Stimulated activated CD4-positive, alpha-beta T cell treated with anti-CD3 and anti-CD28 coated beads, TNF-alpha, amount 100 ng/mL, for 48 hours (primary cell): ENCODE measurements around the gene SGCD.

Experiments used
- DNase-seq, 3 donors: peaks; one replicate each; pipeline ENCODE4 v3.0.0-alpha.2; 2020; ENCODE audit warnings: low read depth in 3 of 3

SGCD gene

DNA sequence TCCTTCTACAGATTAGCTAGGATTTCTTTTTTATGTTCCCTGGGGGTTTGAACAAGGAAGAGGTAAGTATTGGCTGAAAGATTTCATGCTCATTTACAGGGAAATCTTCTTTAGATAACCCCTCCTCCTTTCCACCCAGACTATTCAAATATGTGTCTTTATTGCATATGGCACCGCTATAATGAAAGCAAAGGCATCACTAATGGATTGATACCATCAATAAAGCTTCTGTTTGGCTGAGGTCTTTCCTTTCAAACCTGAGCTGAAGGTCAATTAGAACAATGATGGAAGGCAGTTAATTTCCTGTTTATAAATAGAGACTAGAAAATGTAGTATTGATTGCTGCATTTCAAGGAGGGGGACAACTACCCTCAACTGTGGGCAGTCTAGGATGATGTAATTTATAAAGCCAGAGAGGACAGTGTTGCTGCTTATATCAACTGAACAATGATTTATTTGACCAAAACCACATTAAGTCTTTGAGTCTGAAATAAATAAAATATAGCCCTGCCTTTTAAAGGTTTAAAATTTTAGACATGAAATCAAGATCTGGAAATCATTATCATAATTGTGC is 132.9 kb downstream of the SGCD start:
- no peak for DNase-seq

DNA sequence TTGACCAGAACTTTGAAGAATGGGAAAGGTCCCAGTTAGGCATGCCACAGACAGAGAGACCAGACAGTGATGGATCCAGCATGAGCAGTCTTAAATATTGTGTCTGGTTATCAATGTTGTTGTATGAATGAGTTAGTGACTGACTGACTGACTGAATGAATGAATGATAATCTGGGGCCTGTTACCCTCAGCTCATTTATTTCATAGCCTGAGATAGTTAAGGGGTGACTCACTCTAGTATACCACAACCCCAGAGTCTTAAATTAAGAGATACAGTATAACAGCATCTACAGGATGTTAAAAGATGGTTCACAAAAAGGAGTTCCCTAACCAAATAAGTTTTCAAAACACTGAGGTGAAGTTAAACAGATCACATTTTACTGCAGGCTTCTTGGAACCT is 133.5 kb downstream of the SGCD start:
- DNase-seq: no peak

DNA sequence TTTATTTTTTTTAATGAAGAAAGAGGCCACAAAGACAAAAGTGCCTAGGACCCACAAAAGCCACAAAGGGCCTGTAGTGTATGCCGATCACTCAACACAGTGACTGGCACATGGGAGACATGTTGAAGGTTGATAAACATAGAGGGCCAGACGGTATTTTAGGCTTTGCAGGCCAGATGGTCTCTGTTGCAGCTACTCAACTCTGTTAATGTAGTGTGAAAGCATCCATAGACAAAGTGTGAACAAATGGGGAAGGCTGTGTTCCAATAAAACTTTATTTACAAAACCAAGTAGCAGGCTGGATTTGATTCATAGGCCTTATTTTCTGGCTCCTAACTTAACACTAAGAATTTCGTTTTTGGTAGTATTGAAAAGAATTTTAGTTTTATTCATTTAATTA is 139.9 kb downstream of the SGCD start:
- no peak for DNase-seq

DNA sequence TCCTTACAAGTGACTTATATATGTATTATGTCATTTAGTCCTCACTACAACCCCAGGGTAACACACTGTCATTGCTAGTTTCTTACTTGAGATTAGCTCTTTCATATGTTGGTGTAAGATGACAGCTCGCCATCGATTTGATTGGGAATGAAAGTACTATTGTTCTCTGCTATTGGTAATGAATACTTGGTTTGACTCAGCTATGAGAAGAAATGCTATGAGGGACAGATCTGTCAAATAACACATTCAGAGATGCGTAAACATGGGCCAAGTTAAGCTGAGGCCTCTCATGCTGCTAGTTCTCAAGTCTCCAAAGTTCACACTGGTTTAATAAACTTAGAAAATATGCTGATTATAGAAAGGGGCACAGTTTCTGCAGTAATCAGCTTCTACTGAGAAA is 142.7 kb downstream of the SGCD start:
- DNase-seq: no peak

DNA sequence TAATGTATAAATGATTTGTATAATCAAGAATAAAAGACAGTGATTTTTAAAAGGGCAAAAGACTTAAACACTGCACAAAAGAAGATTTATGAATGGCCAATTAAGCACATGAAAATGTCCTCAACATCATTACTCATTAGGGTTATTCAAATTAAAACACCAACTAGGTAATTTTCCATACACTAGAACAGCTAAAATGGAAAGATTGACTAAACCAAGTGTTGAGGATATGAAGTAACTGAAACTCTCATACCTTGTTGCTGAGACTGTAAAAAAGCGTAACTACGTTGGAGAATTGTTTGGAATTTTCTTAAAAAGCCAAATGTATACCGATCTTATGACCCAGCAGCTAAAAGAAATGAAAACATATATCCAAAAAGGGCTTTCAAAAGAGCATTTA is 144.9 kb downstream of the SGCD start:
- no peak for DNase-seq

DNA sequence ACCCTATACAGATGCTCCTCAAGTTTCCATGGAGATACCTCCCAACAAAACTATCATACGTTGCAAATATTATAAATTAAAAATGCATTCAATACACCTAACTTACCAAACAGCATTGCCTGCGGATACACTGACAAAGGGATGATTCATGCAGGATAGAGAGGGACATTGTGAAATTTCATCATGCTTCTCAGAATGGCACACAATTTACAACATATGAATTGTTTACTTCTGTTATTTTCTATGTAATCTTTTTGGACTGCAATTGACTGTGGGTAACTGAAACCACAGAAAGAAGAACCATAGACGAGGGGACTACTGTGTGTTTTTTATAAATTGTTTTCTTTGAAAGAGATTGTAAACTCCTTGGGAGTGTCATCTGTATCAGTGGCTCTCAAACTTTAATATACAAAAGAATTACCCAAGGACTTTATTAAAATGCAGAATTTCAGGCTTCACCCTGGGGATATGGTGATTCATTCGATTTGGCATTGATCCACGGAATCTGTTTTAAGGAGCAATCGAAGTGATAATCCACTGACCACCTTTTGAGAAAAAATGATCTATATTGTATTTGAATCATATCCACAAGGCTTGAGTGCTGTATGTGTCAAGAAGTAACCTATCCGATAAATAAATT is 146.4 kb downstream of the SGCD start:
- DNase-seq: no peak

DNA sequence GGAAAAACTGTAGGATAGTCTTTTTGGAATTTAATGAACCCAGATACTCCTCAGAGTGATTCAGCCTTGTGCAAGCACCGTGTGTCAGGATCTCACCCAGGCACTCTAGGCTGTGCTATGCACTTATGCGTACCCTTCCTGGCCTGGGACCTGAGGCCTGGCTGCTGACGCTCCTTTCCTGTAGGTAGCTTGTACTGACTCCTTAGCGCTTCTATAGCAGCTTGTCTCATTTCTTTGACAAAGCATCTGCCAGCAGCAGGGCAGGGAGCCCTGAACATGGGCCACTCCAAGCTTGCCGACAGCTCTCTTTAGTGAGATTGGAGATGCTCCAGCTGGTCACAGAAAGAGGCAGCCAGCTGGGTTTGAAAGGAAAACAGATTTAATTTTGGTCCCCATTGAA is 147.3 kb downstream of the SGCD start:
- DNase-seq: no peak

DNA sequence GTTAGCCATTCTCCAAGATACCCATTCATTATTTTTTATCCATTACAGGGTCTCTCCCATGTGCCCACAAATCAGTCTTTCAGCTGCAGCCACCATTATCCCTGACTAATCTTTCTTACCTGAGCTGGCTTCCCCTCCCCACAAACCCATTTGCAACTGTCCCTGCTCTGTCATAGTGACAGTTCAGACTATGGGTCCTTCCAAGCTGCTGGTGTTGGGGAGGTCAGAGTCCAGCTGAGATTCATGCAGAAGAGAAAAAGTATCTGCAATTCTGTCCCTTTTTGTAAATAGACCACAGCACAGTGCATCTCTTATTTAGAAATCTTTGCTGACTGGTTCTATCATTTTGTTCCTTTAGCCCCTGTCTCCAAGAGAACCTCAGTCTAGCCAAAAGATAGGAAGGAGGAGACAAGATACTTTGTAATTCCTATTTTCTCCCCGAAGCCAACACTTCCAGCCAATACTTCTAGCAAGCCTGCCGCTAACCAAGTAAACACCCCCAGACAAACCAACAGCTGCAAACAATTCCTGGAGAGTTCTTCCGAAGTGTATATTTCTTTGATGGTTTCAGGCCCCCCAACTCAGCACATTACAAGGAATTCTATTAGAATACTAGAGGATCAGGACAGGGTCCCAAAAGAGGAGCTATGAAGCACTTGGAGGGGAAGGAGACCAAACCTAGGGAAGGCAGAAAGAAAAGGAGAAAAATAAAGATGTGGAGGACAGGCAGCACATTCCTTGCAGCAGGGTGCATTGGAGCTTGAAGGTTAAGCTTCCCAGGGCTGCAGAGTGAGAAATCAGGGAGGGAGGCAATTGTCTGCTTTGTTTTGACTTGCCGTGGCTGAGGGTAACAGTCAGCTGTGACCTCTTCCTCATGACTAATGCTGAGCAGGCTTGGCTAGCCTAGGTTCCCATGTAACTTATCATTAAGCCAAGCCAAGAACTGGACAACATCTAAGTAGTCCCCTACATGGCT is 148.5 kb downstream of the SGCD start:
- DNase-seq: no peak

DNA sequence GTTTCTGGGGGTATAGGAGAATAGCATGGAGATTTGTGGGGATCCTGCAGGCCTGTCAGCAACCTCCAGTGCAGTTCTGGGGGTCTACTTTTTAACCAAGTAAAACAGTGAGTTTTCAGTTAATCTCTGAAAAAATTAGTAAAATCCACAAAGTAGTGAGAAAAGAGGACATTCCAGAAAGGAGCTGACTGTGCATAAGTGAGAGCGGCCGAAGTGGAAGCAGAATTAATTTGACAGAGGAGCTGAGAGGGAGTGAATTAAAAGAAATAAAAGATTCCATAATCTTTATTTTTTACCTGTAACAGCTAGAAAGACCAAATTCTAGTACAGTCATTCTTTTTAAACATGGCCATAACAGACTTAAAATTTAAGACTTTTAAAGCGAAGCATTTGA is 149.2 kb downstream of the SGCD start:
- no peak for DNase-seq

DNA sequence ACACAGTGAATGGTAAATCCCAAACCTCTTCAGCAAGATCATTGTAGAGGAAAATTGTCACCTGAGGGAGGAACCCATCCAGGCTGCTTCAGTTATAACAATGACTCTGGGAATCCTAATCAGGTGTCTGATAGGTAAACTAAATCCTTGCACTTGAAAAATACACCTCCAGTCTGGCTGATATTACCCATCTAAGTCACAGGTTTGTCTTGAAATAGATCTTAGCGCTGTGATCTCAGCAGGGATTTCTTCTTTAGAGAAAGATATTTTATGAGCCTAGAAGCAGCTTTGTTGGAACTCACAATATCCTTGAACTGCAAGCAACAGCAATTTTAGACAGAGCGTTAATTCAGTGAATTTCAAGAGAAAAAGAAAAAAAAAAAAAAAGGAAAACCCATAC is 149.7 kb downstream of the SGCD start:
- DNase-seq: no peak

DNA sequence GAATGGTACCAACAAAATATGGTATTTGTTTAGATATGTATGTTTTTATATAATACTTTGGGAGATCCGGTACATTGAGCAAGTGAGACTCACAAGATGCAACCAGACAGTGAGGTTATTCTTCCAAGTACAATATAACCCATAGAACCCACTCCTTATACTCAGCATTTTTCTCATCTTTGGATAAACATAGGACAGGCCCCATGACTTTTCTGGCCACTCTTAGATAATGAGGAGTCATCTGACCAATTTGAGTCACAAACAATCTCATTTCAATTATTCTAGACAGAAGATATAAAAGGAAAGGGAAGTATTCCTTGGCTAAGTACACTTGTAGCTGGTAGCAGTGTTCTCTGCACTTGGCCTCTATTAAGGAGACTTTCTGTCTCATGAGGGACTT is 150.2 kb downstream of the SGCD start:
- no peak for DNase-seq

DNA sequence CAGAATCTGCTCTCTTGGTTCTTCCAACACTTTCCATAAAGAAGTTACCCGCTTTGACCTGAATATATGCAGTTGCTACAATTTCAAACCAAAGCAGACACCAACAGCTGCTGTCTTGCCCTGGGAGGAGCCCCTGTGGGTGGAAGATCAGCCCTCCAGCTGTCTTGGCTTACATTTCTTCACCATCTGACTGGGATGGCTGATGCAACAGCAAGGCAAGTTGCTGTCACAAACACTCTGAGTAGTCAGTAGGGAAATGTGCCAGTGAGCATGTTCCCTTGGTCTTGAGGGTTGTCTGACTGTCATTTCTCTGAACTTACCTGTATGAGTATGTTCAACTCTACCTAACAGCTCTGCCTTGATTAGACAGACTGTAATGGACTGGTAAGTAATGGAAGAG is 152.9 kb downstream of the SGCD start:
- peak in 1 of 3 donors; percentile 4 for DNase-seq

DNA sequence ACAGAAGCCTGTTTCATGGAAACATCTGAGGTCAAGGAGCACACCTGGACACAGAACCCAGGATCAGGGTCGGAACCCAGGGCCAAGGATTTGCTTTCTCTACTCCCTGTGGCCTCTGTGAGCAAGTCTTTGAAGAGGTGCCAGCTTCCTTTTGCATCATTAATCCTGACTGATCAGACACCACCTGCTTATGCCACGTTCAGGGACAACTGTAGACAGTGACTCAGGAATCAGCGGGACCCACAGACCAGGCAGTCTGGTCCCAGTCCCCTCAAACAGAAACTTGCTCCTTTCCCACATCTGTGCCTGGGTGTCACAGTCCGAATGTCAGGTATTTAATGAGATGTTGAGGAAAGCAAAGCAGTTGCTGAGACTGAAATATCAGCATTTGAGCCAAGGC is 154.8 kb downstream of the SGCD start:
- no peak for DNase-seq

DNA sequence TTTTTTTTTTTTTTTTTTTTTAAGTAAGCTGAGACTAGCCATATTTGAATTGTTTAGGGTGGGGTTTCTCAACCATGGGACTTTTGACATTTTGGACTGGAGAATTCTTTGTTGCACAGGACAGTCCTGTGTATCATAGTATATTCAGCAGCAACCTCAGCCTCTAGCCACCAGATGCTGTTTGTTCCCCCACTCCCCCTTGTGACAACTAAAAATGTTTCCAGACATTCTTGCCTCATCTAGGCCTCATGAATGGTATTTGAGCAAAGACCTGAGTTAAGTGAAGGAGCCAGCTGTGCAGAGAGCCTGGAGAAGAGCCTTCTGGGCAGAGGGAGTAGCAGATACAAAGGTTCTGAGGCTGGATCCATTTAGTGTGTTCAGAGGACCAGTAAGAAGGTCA is 155.9 kb downstream of the SGCD start:
- DNase-seq: no peak

DNA sequence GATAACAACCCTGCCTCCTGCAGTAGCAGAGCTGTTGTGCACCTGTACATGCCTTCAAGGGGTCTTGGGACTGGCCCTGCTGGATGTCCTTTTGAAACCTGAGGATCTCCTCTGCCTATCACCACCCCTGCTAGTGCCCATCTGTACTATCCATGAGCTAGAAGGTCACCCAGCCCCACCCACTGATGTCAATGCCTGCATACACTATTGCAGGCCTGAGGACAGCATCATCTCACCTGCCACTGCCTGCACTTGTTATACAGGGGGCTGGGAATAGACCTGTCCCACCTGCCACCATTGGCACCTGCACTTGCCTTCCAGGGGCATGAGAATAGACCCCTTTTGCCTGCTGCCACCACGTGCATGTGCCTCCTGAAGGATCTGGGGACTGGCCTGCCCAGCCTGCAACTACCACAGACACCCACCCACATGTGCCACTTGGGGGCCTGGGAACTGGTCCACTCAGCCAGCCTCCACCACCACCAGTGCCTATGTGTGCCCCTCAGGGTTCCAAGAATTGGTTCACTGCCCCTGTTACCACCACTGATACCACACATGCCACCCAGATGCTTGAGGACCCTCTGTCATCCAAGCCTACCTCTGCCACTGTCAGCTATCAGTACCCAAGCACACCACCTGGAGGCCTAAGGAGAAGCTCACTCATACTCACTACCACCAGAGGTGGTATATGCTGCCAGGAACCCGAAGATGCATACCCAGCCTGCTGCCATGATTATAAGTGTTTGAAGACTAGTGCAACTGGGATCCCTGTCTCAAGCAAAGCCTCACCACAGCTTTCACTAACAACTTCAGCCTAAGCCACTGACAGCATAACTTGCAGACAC is 159.7 kb downstream of the SGCD start:
- DNase-seq: no peak

DNA sequence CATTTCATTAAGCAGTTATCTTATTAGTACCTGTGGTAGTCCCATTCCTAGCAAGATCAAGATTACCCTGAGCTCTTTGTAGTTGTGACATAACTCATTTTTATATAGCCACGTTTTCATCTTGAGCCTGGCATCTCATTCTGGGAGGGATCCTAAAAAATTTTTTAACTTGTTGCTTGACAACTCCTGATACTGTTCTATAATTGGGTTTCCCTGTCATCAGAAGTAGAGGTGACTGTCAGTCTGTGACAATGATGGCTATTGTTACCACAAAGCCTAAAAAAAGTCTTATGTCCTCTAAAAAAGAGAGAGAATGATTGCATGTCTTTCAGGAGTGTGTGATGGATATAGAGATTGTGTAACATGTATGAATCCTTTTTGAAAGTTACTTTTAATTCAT is 164.8 kb downstream of the SGCD start:
- no peak for DNase-seq

DNA sequence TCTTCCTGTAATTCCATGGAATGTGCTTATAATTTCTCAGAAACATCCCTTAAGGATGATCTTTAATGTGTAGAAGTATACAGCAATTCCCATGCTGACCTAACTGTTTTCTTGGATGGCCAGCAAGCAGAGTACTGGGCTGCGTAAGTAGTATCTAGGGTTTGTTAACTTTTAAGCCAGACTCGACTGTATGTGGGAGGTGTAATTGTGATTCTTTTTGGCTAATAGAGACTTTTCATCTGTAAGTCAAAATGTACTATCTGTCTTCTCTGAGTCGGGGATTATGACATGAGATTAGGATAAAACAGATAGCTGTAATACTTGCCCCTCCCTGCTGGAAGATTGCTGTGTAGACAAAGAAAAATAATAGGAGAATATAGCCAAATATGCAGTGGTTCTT is 169.3 kb downstream of the SGCD start:
- no peak for DNase-seq

DNA sequence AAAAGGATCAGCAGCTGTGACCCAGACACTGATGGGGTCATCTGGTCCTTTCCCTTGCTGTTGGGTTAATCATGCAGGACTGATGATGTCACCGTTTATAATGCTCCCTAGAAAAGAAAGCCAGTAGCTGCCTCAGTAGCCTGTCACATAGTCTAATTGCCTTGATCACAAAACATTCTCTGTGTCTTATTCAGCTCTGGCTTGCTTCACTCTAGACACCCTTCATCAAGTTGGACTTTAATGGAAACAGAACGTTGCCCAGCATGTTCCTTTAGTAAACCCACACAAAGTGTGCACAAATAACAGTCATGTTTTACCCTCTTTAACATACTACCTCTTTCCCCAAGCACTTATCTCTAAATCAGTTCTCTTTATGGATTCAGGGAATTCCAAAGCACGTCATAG is 170.8 kb downstream of the SGCD start:
- DNase-seq: no peak

DNA sequence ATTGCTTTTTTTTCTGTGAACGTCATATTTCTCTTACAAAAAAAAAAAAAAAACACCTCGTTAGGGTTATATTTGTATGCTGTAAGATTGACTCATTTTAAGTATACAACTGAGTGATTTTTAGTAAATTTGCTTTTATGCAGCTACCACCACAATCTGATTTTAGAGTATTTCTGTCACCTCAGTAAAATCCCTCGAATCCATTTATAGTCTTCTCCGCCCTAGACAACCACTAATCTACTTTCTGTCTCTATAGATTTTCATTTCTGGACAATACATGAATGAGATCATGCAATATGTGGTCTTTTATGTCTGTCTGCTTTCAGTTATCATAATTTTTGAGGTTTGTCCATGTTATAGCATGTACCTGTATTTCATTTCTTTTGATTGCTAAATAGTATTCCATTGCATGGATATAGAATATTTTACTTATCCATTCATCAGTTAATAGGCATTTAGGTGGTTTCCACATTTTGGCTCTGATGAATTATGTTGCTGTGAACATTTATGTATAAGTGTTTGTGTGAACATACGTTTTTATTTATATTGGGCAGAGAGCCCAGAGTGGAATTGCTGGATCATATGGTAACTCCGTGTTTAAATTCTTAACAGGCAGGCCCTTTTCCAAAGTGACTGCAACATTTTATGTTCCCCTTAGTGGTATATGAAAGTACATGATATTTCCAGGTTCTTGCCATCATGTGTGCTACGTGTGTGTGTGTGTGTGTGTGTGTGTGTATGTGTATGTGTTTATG is 171.4 kb downstream of the SGCD start:
- no peak for DNase-seq

DNA sequence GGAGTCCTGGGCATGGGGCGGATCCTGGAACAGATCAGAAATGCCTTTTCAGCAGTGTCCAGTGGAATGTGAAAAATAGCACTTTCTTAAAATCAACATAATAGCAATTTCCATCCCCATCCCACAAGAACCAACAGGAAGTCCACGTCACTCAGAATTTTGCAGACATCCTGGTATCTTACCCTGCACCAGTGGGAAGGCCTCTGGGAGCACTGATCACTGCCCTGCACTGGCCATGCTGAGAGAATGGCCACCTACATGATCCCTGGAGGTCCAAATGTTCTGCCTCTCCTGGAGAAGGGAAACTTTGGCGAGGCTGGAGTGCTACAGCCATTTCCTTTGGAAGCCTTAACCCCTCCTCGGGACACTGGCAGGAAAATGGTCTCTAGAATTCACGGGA is 173.8 kb downstream of the SGCD start:
- DNase-seq: no peak

DNA sequence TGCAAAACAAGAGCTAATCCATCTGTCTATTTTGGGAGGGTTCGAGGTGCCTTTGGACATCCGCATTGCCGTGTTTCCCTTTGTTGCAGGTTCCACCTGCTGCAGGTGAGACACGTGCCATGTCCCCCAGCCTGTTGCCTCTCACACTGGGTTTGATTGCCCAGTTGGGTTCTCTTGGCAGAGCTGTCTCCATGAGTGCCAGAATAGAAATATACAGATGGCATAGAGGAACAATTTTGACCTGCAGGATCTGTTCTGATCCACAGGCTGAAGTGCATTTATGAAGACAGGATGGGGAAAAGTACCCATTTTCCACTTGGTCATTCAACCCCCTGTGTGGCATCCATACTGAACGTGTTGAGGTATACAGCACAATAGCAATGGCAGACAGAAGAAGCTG is 178.1 kb downstream of the SGCD start:
- no peak for DNase-seq
